Muscle of leg (tissue), 11 donors: ENCODE measurements around the gene AQR. TPM values are rescaled to one million over a fixed set of nuclear protein-coding genes. Genes with fewer than 3 reads are reported as not detected.
A peak's percentile ranks its signal among the peaks of the same experiment; 100 is the strongest.

Source experiments
- DNase-seq: peaks from one replicate; pipeline ENCODE4 v3.0.0; 2013
- H3K27ac ChIP-seq: one replicate; pipeline ENCODE4 v1.5.1; 2013; ENCODE audit warnings: mild to moderate bottlenecking, low read length, control low read depth
- H3K27me3 ChIP-seq: one replicate; pipeline ENCODE4 v1.6.1; 2013; ENCODE audit warnings: low read length; ENCODE audit not compliant: control insufficient read depth, insufficient read depth
- H3K36me3 ChIP-seq: one replicate; pipeline ENCODE4 v1.6.1; 2013; ENCODE audit warnings: low read length; ENCODE audit not compliant: control insufficient read depth, insufficient read depth
- H3K4me1 ChIP-seq: one replicate; pipeline ENCODE4 v1.6.1; 2013; ENCODE audit warnings: low read length; ENCODE audit not compliant: control insufficient read depth, insufficient read depth
- H3K4me3 ChIP-seq: one replicate; pipeline ENCODE4 v1.5.1; 2013; ENCODE audit warnings: low read length, control low read depth
- H3K9me3 ChIP-seq: replicated peaks from 2 replicates; pipeline ENCODE4 v1.6.1; 2013; ENCODE audit warnings: low read depth, low read length; ENCODE audit not compliant: control insufficient read depth
- WGBS: methylation state at CpG from one replicate; pipeline ENCODE4 v1.1.5; 2013; ENCODE audit warnings: missing lambda C conversion rate; ENCODE audit not compliant: insufficient coverage; 5-methylcytosine and 5-hydroxymethylcytosine counted together
- polyA plus RNA-seq, 8 donors: library from polyadenylated mRNA; unstranded; fragments of 120-200 nt; gene quantifications; one replicate each; pipeline versions ENCODE4 v1.2.1 to v1.2.3, GENCODE V29; 2013; ENCODE audit warnings: inconsistent platforms in 1 of 8, low replicate concordance in 1 of 8; ENCODE audit not compliant: insufficient read length in 8 of 8, insufficient read depth in 1 of 8
- total RNA-seq: library from RNA; stranded (reverse); fragments of 120-200 nt; gene quantifications from one replicate; pipeline ENCODE4 v1.2.4, GENCODE V29; 2013

AQR gene
- total and polyA plus RNA-seq, 9 donors = 16.8 to 22.9 (median 19.0) TPM

- H3K4me3 ChIP-seq = no peak overlapping the region
- 94% methylated on average over 2 of the region's 4 CpGs for WGBS
- no peaks in the 10 kb centered on the region for H3K9me3 ChIP-seq
- no peak for DNase-seq
- no peaks in the 10 kb centered on the region for H3K4me1 ChIP-seq
- no peaks in the 10 kb centered on the region for H3K36me3 ChIP-seq
- peaks cover 4% of the 10 kb centered on the region for H3K27me3 ChIP-seq
- no peak overlapping the region for H3K27ac ChIP-seq
Measured at GRCh38 chr15:34993877-34994276, 24.3 kb upstream of the AQR start.

DNA sequence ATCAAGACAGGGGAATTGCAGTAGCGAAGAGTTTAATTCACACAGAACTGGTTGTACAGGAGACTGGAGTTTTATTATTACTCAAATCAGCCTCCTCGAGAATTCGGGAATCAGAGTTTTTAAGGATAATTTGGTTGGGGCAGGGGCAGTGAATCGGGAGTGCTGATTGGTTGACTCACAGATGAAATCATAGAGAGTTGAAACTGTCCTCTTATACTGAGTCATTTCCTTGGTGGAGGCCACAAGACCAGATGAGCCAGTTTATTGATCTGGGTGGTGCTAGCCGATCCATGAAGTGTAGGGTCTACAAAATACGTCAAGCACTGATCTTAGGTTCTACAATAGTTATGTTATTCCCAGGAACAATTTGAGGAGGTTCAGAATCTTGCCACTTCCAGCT lies 23.9 kb upstream of the AQR start:
- no peak for DNase-seq
- H3K9me3 ChIP-seq = no peaks in the 10 kb centered on the region
- WGBS = 90% methylated on average over 2 of the region's 6 CpGs
- H3K27ac ChIP-seq = no peak overlapping the region
- peaks cover 4% of the 10 kb centered on the region for H3K27me3 ChIP-seq
- H3K4me3 ChIP-seq = no peak overlapping the region
- no peaks in the 10 kb centered on the region for H3K36me3 ChIP-seq
- no peaks in the 10 kb centered on the region for H3K4me1 ChIP-seq

GRCh38 chr15:34988027-34988902 lies 18.7 kb upstream of the AQR start, which contains the start of gene ZNF770:
Gene ZNF770, minus strand, starts transcription at chr15:34988287. Its CDS starts 4,853 bp downstream, at chr15:34983434.
- Histone ChIP-seq H3K36me3 (no peaks in the 10 kb centered on the region), H3K4me3 (peak within 1 kb of the TSS; percentile 75), H3K27ac (peak within 1 kb of the TSS; percentile 94), H3K9me3 (no peaks in the 10 kb centered on the region), H3K4me1 (peaks cover 8% of the 10 kb centered on the region), H3K27me3 (peaks cover 4% of the 10 kb centered on the region)
- WGBS = 0% methylated on average over 41 of the region's 60 CpGs
- DNase-seq = peak; percentile 88

GRCh38 chr15:34987609-34988026 lies 18.1 kb upstream of the AQR start:
- peak overlapping the region; percentile 75 for H3K4me3 ChIP-seq
- 0% methylated on average over 4 of the region's 16 CpGs for WGBS
- no peak for DNase-seq
- peaks cover 8% of the 10 kb centered on the region for H3K4me1 ChIP-seq
- H3K27me3 ChIP-seq = peaks cover 2% of the 10 kb centered on the region
- no peaks in the 10 kb centered on the region for H3K36me3 ChIP-seq
- no peaks in the 10 kb centered on the region for H3K9me3 ChIP-seq
- peak overlapping the region; percentile 78 for H3K27ac ChIP-seq

- DNase-seq = no peak
- H3K4me1 ChIP-seq = peaks cover 8% of the 10 kb centered on the region
Measured at GRCh38 chr15:34986771-34987480, 17.4 kb upstream of the AQR start.

GRCh38 chr15:34986326-34986725 lies 16.8 kb upstream of the AQR start:
- no peaks in the 10 kb centered on the region for H3K9me3 ChIP-seq
- no CpG with 5 or more reads among the region's 1 CpG for WGBS
- no peak for DNase-seq
- peaks cover 8% of the 10 kb centered on the region for H3K4me1 ChIP-seq
- no peak overlapping the region for H3K27ac ChIP-seq
- H3K4me3 ChIP-seq = no peak overlapping the region
- no peaks in the 10 kb centered on the region for H3K27me3 ChIP-seq
- peaks cover 4% of the 10 kb centered on the region for H3K36me3 ChIP-seq

More at GRCh38 chr15:34986771-34987480, 17.4 kb upstream of the AQR start:
- no peaks in the 10 kb centered on the region for H3K27me3 ChIP-seq
- 42% methylated on average over 2 of the region's 9 CpGs for WGBS
- no peak overlapping the region for H3K27ac ChIP-seq
- H3K9me3 ChIP-seq = no peaks in the 10 kb centered on the region
- peaks cover 4% of the 10 kb centered on the region for H3K36me3 ChIP-seq
- peak overlapping the region; percentile 75 for H3K4me3 ChIP-seq

DNA sequence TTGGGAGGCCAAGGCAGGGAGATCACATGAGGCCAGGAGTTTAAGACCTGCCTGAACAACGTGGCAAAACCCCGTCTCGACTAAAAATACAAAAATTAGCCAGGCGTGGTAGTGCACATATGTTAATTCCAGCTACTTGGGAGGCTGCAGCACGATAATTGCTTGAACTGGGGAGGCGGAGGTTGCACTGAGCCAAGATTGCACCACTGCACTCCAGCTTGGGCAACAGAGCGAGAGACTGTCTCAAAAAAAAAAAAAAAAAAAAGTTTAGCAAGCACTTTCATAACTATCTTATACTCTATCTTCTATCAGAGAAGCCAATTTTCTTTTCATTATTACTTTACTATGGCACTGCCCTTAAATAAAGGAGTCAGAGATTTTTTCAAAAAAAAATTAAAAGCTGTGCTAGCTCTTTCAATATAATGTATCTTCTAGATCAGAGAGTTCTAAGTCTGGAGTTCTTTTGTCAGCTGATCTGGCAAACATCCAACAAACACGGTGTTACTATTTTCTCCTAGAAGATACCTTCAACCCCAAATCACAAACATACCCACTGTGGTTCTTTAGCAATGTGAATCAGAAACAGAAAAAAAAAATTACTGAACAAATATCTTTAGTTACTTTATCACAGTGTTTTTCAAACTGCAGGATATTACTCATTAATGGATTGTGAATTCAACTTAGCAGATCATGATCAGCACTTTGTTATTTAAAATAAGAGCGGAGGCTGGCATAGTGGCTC lies 15.5 kb upstream of the AQR start:
- Histone ChIP-seq H3K9me3 (no peaks in the 10 kb centered on the region), H3K27ac (no peak overlapping the region), H3K36me3 (peaks cover 4% of the 10 kb centered on the region), H3K4me3 (no peak overlapping the region), H3K4me1 (peaks cover 8% of the 10 kb centered on the region), H3K27me3 (no peaks in the 10 kb centered on the region)
- 92% methylated on average over 5 of the region's 9 CpGs for WGBS
- no peak for DNase-seq

GRCh38 chr15:34976743-34977142 lies 7.2 kb upstream of the AQR start:
- no peak for DNase-seq
- no CpG with 5 or more reads among the region's 2 CpGs for WGBS
- Histone ChIP-seq H3K4me1 (no peaks in the 10 kb centered on the region), H3K9me3 (no peaks in the 10 kb centered on the region), H3K27me3 (no peaks in the 10 kb centered on the region), H3K27ac (no peak overlapping the region), H3K36me3 (no peaks in the 10 kb centered on the region), H3K4me3 (no peak overlapping the region)

- no peaks in the 10 kb centered on the region for H3K9me3 ChIP-seq
- H3K36me3 ChIP-seq = no peaks in the 10 kb centered on the region
- no peak for DNase-seq
- no peak overlapping the region for H3K27ac ChIP-seq
- no peak overlapping the region for H3K4me3 ChIP-seq
- WGBS = no CpG with 5 or more reads among the region's 2 CpGs
- H3K27me3 ChIP-seq = no peaks in the 10 kb centered on the region
- H3K4me1 ChIP-seq = no peaks in the 10 kb centered on the region
Measured at GRCh38 chr15:34976073-34976472, 6.5 kb upstream of the AQR start.

GRCh38 chr15:34973512-34973911 lies 4.0 kb upstream of the AQR start:
- Histone ChIP-seq H3K36me3 (no peaks in the 10 kb centered on the region), H3K4me3 (no peak overlapping the region), H3K9me3 (no peaks in the 10 kb centered on the region), H3K27ac (no peak overlapping the region), H3K27me3 (no peaks in the 10 kb centered on the region), H3K4me1 (peaks cover 3% of the 10 kb centered on the region)
- no peak for DNase-seq
- WGBS = 82% methylated on average over 1 of the region's 2 CpGs
